OCI-M2 (cell line): Measurements from ENCODE around the gene MNT.
"Not testable (repeated sequence)": the region's sequence is repeated elsewhere in the genome, so short reads cannot be mapped to it uniquely, and the experiment has no call there.

Experiments
- DNase-seq: peaks from one replicate; lab custom pipeline; 2025; ENCODE audit not compliant: unreplicated experiment; lab: John Stamatoyannopoulos, UW

Gene MNT, protein sequence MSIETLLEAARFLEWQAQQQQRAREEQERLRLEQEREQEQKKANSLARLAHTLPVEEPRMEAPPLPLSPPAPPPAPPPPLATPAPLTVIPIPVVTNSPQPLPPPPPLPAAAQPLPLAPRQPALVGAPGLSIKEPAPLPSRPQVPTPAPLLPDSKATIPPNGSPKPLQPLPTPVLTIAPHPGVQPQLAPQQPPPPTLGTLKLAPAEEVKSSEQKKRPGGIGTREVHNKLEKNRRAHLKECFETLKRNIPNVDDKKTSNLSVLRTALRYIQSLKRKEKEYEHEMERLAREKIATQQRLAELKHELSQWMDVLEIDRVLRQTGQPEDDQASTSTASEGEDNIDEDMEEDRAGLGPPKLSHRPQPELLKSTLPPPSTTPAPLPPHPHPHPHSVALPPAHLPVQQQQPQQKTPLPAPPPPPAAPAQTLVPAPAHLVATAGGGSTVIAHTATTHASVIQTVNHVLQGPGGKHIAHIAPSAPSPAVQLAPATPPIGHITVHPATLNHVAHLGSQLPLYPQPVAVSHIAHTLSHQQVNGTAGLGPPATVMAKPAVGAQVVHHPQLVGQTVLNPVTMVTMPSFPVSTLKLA

DNA sequence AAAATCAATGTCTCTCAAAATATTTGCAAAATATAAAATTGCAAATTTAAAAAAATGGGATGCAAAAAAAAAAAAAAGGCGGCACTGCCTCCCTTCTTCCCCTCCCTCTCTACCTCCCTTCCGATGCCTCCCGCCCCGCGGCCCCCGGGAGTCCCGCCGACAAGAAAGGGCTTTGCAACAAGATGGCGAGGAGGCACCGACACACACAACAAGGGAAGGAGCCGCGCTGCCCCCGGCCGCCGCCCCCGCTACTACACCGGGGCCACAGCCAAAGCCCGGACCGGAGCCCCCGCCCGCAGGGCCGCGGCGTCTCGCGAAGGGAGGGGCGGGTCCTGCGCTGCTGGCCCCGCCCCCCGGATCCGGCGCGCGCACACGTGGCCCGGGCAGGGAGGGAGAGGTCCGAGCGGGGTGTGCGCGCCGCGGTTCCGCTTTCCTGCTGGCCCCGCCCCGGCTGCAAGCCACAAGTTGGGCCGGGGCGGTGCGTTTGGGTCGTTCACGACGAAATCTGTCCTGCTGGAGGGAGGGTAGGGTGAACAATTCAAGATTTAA, at the start of gene MNT:
Gene MNT, minus strand, starts transcription at position 184 of the 549 bp plus-strand sequence. CDS start 348 bp downstream, outside the sequence.
- DNase-seq = no peak

- no peak for DNase-seq
Measured at GRCh38 chr17:2450016-2450650, 49.3 kb upstream of the MNT start.

- DNase-seq = no peak
Measured at GRCh38 chr17:2449486-2449885, 48.6 kb upstream of the MNT start.

- not testable (repeated sequence) for DNase-seq
Measured at GRCh38 chr17:2447479-2447878, 46.6 kb upstream of the MNT start.

- no peak for DNase-seq
Measured at GRCh38 chr17:2445638-2446037, 44.8 kb upstream of the MNT start.

- DNase-seq = no peak
Measured at GRCh38 chr17:2444382-2444781, 43.5 kb upstream of the MNT start.

- no peak for DNase-seq
Measured at GRCh38 chr17:2442166-2442565, 41.3 kb upstream of the MNT start.

- no peak for DNase-seq
Measured at GRCh38 chr17:2440930-2441329, 40.1 kb upstream of the MNT start.

DNA sequence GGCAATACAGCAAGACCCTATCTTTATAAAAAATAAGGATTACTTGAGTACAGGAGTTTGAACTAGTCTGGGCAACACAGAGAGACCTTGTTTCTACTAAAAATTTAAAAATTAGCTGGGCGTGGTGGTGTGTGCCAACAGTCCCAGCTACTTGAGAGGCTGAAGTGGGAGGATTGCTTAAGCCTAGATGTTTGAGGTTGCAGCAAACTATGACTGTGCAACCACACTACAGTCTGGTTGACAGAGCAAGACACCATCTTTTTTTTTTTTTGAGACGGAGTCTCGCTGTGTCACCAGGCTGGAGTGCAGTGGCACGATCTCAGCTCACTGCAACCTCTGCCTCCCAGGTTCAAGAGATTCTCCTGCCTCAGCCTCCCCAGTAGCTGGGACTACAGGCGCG, 39.1 kb upstream of the MNT start:
- DNase-seq = not testable (repeated sequence)

GRCh38 chr17:2438823-2439222, 38.0 kb upstream of the MNT start:
- DNase-seq = no peak

DNA sequence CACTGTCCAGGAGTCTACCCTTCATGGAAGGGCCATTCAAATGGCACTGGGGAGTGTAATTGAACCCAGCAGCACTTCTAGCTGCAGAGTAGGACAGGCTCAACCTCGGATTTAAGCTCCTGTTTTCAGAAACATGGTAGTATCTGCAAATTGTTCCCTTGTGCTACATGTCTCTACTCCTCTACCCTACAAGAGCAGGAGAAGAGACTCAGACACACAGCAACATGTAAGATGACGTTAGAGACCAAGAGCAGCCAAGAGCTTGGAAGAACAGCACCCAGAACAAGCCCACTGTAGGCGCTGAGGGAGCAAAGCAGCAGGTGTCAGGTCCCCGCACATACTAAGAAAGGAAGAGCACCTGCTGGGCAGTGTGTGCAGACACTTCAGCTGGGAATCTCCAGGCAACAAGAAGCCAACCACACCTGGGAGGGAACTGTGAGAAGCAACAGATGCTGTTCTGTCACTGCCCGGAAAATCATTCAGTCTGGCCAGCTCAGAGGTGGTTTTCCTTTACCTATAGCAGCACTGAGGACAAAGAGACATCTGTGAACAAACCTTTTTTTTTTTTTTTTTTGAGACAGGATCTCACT, 35.6 kb upstream of the MNT start:
- no peak for DNase-seq

DNA sequence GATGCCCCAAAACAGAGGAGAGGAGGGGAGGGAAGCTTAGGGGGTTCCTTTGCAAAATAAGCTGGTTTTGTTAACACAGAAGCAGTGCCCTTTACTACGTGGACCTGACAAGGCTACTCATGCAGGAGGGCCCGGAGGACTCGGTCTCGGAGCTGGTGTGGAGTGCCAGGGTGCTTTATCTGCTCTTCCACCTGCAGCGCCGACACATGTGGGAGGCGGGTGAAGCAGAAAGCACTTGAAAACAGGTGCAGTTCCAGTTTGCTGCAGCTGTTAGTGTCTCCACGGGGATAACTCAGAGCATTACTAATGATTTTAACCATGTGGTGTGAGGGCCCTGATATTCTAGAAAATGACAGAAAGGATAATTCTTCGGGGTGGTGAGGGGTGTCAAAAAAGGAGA, 35.0 kb upstream of the MNT start:
- no peak for DNase-seq

DNA sequence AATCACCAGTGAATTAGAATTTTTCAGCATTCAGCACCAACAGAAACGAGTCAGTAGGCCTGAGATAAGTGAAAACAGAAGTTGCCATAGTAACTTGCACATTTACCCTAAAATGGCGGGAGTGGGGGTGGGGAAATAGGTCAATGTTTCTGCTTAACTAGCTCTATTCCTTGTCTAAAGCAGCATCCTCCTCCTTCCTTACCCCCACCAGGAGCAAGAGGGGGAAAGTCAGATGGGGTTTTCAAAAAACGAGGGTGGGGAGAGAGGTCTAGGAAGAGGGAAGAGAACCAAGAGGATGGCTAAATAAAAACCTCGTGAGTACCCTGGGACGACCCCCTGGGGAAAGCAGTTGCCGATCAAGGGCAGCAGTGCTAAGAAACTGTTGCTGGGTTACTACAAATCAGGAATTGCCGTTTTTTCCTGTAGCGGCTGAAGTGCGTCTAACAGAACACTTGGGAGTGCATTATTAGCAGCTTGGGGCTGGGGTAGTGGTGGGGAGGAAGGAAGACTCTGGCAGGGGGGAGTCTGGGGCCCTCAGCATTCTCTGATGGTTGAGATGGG, 34.4 kb upstream of the MNT start:
- no peak for DNase-seq

DNA sequence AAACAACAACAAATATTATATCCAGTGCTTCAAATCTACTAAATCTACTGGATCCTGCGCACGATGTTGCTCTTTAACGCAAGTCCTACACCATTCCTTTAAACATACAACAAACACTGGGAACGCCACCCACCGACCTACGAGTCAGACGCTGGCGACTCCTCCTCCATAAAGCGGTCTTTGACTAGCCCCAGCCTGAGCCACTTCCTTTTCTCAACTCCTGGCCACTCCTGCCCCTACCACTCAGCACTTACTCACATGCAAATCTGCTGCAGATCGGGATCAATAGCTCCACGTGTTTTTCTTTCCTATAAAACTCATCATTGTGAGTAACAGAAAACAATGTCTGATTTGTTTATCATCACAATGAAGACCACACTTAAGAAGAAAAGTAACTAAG, 32.8 kb upstream of the MNT start:
- DNase-seq = no peak

DNA sequence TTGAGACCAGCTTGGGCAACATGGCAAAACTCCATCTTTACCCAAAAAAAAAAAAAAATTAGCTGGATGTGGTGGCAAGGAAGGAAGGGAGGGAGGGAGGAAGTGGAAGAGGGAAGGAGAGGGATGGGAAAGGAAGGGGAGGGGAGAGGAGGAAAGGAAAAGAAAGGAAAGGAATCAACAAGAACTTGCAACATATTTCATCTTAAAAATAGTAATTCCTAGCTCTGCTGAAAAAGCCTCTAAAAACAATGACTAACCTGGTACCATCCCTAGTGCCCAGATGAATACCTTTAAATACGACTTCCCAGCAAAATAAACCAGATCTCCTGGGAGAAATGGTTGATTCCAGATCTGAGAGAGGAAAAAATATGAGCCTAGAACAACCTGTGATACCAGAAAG, 27.1 kb upstream of the MNT start:
- no peak for DNase-seq

DNA sequence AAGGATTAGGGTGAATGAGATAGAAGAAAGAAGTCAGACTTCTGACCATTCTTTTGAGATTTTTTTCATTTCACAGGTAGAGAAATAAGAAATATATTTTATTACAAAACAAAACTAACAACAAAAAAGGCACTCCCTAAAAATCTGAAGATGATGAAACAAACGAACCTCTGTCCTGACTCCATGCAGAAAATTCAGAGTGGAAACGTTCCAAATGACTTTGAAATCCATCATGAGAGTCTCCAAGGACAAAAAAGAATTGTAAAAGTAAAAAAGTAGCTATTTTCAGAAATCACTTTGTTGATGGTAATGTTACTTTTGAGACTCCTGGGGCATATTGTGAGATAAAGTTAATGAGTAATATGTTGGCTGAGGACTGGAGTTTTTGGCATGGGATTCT, 26.4 kb upstream of the MNT start:
- DNase-seq = no peak

DNA sequence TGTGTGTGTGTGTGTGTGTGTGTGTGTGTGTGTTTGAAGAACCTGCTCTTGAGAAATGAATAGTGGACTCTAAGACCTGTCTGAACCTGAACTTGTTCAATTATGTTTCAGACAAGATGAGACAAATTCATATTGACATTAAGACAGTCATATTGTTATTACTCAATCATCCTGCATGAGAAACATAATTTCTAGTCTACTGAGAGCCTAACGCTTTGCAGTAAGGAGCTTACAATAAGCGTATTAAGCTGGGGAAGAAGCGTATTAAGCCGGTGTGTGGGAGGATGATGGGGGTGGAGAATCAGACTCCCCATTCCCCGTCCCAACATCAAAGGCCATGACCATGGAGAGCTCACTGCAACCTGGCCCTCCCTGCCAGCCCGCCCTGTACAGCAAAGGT, 22.4 kb upstream of the MNT start:
- no peak for DNase-seq

GRCh38 chr17:2421315-2422147, 20.7 kb upstream of the MNT start:
- DNase-seq = no peak

DNA sequence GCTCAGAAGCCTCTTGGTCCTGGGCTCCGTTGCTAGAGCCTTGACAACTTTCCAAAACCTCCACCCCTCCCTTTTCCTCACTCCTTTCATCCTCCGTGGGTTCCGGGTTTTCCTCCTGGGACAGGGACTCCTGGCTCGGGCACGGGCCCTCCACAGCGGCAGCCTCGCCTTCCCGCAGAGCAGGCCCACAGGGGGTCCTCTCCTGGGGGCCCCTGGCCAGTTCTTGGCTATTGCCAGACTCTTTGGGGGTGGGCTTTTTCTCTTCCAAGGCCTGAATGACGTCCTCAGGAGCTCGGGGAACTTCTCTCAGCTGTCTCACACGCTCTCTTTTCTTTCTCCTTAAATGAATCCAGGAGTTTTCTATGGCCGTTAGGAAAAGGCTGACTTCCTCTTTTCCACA, 19.3 kb upstream of the MNT start:
- no peak for DNase-seq

- no peak for DNase-seq
Measured at GRCh38 chr17:2419486-2419885, 18.6 kb upstream of the MNT start.
